SH-SY5Y (cell line): ENCODE measurements around the gene POLD4.

Source experiments
- GATA2 ChIP-seq: IDR thresholded peaks from 2 replicates; pipeline ENCODE4 v1.6.1; 2011; ENCODE audit warnings: mild to moderate bottlenecking, low read depth, low read length
- GATA3 ChIP-seq: IDR thresholded peaks from 2 replicates; pipeline ENCODE4 v1.6.1; 2011; ENCODE audit warnings: low read depth, mild to moderate bottlenecking, low read length, moderate library complexity

DNA sequence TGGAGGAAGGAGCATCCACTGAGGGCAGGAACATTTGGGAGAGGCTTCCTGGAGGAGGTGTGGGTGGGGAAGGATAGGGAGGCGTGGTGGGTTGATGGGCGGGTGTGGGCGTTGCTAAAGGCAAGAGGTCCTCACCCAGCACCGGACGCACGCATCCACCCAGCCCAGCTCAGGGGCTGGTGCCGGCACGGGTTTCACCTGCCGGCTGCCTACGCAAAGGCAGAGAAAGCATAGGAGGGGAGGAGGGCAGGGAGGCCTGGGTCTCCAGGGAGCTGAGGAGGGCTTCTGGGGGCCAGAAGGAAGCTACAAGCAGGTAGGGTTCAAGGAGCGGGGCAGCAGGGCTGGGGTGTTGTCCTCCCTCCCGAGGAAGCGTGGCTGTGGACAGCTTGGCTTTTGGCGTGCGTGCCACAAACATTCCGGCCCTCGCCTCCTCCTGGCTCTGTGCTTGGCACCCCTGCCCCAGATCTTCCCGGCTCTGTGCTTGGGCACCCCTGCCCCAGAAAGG is 42.2 kb downstream of the POLD4 start:
- no peak for TF ChIP-seq GATA2
- TF ChIP-seq GATA3: no peak
